Activated B cell treated with CpG ODN at 0.5 μM for 24 hours (primary cell): ENCODE measurements around the gene AGGF1. TPM values are rescaled to one million over a fixed set of nuclear protein-coding genes. Genes with fewer than 3 reads are reported as not detected.
A peak's percentile ranks its signal among the peaks of the same experiment; 100 is the strongest.
"Not testable (repeated sequence)": the region's sequence is repeated elsewhere in the genome, so short reads cannot be mapped to it uniquely, and the experiment has no call there.

ENCODE experiments used
- ATAC-seq: fragments of 200-7000 bp; cut with Tn5 transposase; one replicate; pipeline ENCODE4 v1.10.0; 2021; ENCODE audit warnings: low read depth, mild to moderate bottlenecking, moderate library complexity
- CTCF ChIA-PET: fragments of 350-600 bp; sonication (Branson Sonifier 250); formaldehyde crosslinking; loops from one replicate; lab custom pipeline; 2021; ENCODE audit warnings: antibody characterized with exemption; lab: Charles Lee
- POLR2A ChIA-PET: fragments of 350-600 bp; sonication (Branson Sonifier 250); formaldehyde crosslinking; loops from one replicate; lab custom pipeline; 2021; ENCODE audit warnings: antibody characterized with exemption; lab: Charles Lee
- DNase-seq: peaks from one replicate; pipeline ENCODE4 v3.0.0; 2022
- H3K27ac Mint-ChIP-seq: one replicate; pipeline ENCODE4 v1.8.0; 2020; ENCODE audit warnings: mixed read lengths
- H3K27me3 Mint-ChIP-seq: one replicate; pipeline ENCODE4 v1.8.0; 2021; ENCODE audit warnings: mixed read lengths
- H3K36me3 Mint-ChIP-seq: one replicate; pipeline ENCODE4 v1.8.0; 2021; ENCODE audit warnings: low read depth, mixed read lengths
- H3K4me1 Mint-ChIP-seq: one replicate; pipeline ENCODE4 v1.8.0; 2021; ENCODE audit warnings: mixed read lengths
- H3K4me3 Mint-ChIP-seq: one replicate; pipeline ENCODE4 v1.8.0; 2020; ENCODE audit warnings: mild to moderate bottlenecking, mixed read lengths
- H3K9me3 Mint-ChIP-seq: one replicate; pipeline ENCODE4 v1.8.0; 2020; ENCODE audit warnings: mixed read lengths
- CTCF ChIP-seq: fragments of 200-600 bp; IDR thresholded peaks from one replicate; pipeline ENCODE4 v1.8.0; 2022; ENCODE audit warnings: antibody characterized with exemption, mild to moderate bottlenecking
- intact Hi-C: fragments of 100-400 bp; cut with micrococcal nuclease; formaldehyde crosslinking; loops from one replicate; pipeline ENCODE4 v1.15.1; 2024
- total RNA-seq: library from RNA; stranded (reverse); gene quantifications from 2 replicates; pipeline ENCODE4 v1.2.3, GENCODE V29; 2022

AGGF1 gene
- total RNA-seq, 1 donor from 2014 or later: 26.5 TPM

DNA sequence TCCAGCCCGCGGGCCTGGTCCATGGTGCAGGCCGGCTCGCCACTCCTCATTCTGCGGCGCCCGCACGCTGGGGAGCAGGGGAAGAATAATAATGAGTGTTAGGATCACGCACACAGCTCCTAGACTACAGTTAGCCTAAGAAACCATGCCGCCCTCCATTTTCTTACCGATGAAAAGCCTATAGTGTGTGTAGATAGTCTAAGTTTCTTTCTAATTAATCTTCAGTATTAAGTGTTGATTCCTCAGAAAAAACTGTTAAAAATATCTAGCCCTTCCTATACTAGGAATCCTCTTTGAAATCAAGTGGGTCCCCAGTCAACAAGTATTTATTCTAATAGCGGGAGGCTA lies 47.6 kb downstream of the AGGF1 start:
- no peak for DNase-seq
- POLR2A ChIA-PET: no interaction called here
- H3K27me3 Mint-ChIP-seq: no peaks in the 10 kb centered on the region
- intact Hi-C loops: loop anchor here (1.0 kb wide), 1 partner anchor 210 kb away; no protein-coding TSS in a partner anchor
- H3K4me3 Mint-ChIP-seq: peak overlapping the region; percentile 55
- peaks cover 7% of the 10 kb centered on the region for H3K4me1 Mint-ChIP-seq
- no peak for ATAC-seq
- no peak overlapping the region for H3K27ac Mint-ChIP-seq
- TF ChIP-seq CTCF: no peak
- peaks cover 5% of the 10 kb centered on the region for H3K9me3 Mint-ChIP-seq
- H3K36me3 Mint-ChIP-seq: peaks cover 10% of the 10 kb centered on the region
- CTCF ChIA-PET: interaction anchor here (0.8 to 3.0 kb wide), 4 partner anchors 9 to 476 kb away, joined by 3 to 16 read pairs (median 5); partner anchors contain the start of gene ZBED3

DNA sequence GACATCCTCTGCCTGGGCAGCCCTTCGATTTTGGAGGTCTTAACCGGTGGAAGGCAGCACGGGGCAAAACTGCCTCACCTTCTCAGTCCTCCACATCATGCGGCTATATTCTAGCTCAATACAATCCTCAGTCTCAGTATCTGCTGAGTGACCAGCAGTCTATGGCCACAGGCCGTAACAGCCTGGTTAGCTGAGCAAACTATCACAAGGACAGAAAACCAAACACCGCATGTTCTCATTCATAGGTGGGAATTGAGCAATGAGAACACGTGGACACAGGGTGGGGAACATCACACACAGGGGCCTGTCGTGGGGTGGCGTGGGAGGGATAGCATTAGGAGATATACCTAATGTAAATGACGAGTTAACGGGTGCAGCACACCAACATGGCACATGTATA lies 50.3 kb downstream of the AGGF1 start:
- intact Hi-C loops, H3K9me3 Mint-ChIP-seq, H3K27me3 Mint-ChIP-seq, H3K4me1 Mint-ChIP-seq, ATAC-seq, H3K27ac Mint-ChIP-seq, POLR2A ChIA-PET, CTCF ChIA-PET, DNase-seq, H3K36me3 Mint-ChIP-seq, H3K4me3 Mint-ChIP-seq: not testable (repeated sequence)

DNA sequence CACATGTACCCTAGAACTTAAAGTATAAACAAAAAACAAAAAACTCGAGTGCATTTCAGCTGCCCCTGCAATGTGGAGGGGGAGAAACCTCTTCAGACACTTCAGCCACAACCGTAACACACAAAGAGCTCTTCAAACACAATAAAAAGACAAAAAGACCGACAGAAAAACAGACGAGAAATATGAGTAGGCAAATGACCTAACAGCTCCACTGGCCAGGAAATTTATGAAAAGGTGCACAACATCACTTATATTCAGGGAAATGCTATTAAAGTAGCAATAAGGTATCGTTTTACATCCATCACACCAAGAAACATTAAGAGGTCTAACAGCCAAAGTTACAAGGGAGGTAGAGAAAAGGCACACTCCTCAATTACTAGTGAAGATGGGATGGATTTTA lies 50.7 kb downstream of the AGGF1 start:
- POLR2A ChIA-PET: no interaction called here

GRCh38 chr5:77082280-77082679 lies 52.1 kb downstream of the AGGF1 start:
- no peak for ATAC-seq
- TF ChIP-seq CTCF: no peak
- POLR2A ChIA-PET: no interaction called here

More for the DNA sequence above, 50.7 kb downstream of the AGGF1 start:
- H3K4me1 Mint-ChIP-seq: peaks cover 7% of the 10 kb centered on the region
- no peaks in the 10 kb centered on the region for H3K27me3 Mint-ChIP-seq
- intact Hi-C loops: no loop called here
- H3K27ac Mint-ChIP-seq: no peak overlapping the region
- no peak for TF ChIP-seq CTCF
- H3K36me3 Mint-ChIP-seq: peaks cover 8% of the 10 kb centered on the region
- peaks cover 5% of the 10 kb centered on the region for H3K9me3 Mint-ChIP-seq
- CTCF ChIA-PET: no interaction called here
- no peak for DNase-seq
- no peak for ATAC-seq
- no peak overlapping the region for H3K4me3 Mint-ChIP-seq

DNA sequence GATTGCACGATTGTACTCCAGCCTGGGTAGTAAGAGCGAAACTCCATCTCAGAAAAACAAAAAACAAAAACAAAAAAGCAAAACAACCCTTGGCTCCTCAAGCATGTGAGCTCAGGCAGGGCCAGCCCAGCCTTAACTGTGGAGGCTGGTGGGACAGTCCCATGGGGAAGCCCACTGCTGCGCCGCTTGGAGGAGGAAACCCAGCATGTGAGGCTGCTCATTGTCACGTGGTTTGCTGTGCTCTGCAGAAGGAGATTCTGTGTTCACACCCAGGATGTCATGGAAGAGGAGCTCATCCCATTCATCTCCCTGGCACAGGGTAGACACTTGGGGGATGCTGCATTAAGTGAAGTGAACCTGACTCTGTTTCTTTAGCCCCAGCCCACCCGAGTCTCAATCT lies 52.9 kb downstream of the AGGF1 start:
- ChIA-PET CTCF (no interaction called here), POLR2A (no interaction called here)
- DNase-seq (no peak), ATAC-seq (no peak)
- no peak overlapping the region for H3K4me3 Mint-ChIP-seq
- no peak for TF ChIP-seq CTCF
- peaks cover 8% of the 10 kb centered on the region for H3K36me3 Mint-ChIP-seq
- H3K27me3 Mint-ChIP-seq: peaks cover 6% of the 10 kb centered on the region
- peaks cover 5% of the 10 kb centered on the region for H3K9me3 Mint-ChIP-seq
- intact Hi-C loops: no loop called here
- H3K4me1 Mint-ChIP-seq: peaks cover 14% of the 10 kb centered on the region
- H3K27ac Mint-ChIP-seq: no peak overlapping the region

More at GRCh38 chr5:77082280-77082679, 52.1 kb downstream of the AGGF1 start:
- Mint-ChIP-seq H3K9me3 (peaks cover 5% of the 10 kb centered on the region), H3K27me3 (peaks cover under 1% of the 10 kb centered on the region), H3K36me3 (peaks cover 8% of the 10 kb centered on the region), H3K27ac (no peak overlapping the region), H3K4me1 (peaks cover 8% of the 10 kb centered on the region), H3K4me3 (no peak overlapping the region)
- CTCF ChIA-PET: no interaction called here
- no peak for DNase-seq
- intact Hi-C loops: no loop called here

GRCh38 chr5:77086368-77086688 lies 56.1 kb downstream of the AGGF1 start:
- DNase-seq: no peak
- CTCF ChIA-PET: interaction anchor here (1.1 to 3.0 kb wide), 2 partner anchors 9 to 406 kb away, joined by 4 to 16 read pairs; partner anchors contain the start of gene WDR41

More at GRCh38 chr5:77086368-77086688, 56.1 kb downstream of the AGGF1 start:
- intact Hi-C loops: loop anchor here (1.0 kb wide), 2 partner anchors 56 to 406 kb away; partner anchors contain the start of genes AGGF1 and WDR41
- Mint-ChIP-seq H3K27ac (no peak overlapping the region), H3K9me3 (peaks cover 5% of the 10 kb centered on the region), H3K4me3 (peak overlapping the region; percentile 93), H3K36me3 (peaks cover 5% of the 10 kb centered on the region), H3K4me1 (peaks cover 14% of the 10 kb centered on the region), H3K27me3 (peaks cover 7% of the 10 kb centered on the region)
- POLR2A ChIA-PET: no interaction called here
- TF ChIP-seq CTCF: no peak
- no peak for ATAC-seq
